HG03558 (cell line): ENCODE measurements around the gene MPV17.
"Not testable (repeated sequence)": the region's sequence is repeated elsewhere in the genome, so short reads cannot be mapped to it uniquely, and the experiment has no call there.

ENCODE experiments used
- ATAC-seq: cut with Tn5 transposase; IDR thresholded peaks from one replicate; pipeline ENCODE4 v1.9.1; 2021; ENCODE audit warnings: moderate number of reproducible peaks; ENCODE audit not compliant: unreplicated experiment; ENCODE audit errors: extremely low read depth

Gene MPV17

GRCh38 chr2:27322766-27323595 lies at the start of gene MPV17:
Gene MPV17, minus strand, starts transcription at chr2:27323097. Its CDS starts 580 bp downstream, at chr2:27322517.
- peak; percentile 61 for ATAC-seq

- peak; percentile 3 for ATAC-seq
Observed at GRCh38 chr2:27370816-27371620, 48.1 kb upstream of the MPV17 start.

- ATAC-seq = peak; percentile 78
Observed at GRCh38 chr2:27370026-27370815, 47.3 kb upstream of the MPV17 start, which contains the start of the genes EIF2B4 and SNX17. Gene EIF2B4, minus strand, starts transcription at chr2:27370338. Its CDS starts 24 bp downstream, at chr2:27370314. Gene SNX17, plus strand, starts transcription at chr2:27370616. Its CDS starts 128 bp downstream, at chr2:27370744.

- no peak for ATAC-seq
Observed at GRCh38 chr2:27369471-27370025, 46.7 kb upstream of the MPV17 start.

GRCh38 chr2:27363933-27364332 lies 41.0 kb upstream of the MPV17 start:
- ATAC-seq = no peak

GRCh38 chr2:27362678-27363420 lies 40.0 kb upstream of the MPV17 start:
- no peak for ATAC-seq

- ATAC-seq = peak; percentile 57
Observed at GRCh38 chr2:27356382-27357181, 33.7 kb upstream of the MPV17 start, which contains the start of gene GTF3C2. Gene GTF3C2, minus strand, starts transcription at chr2:27356764. Its CDS starts 13,210 bp downstream, at chr2:27343554.

- peak; percentile 8 for ATAC-seq
Observed at GRCh38 chr2:27356056-27356381, 33.1 kb upstream of the MPV17 start.

- no peak for ATAC-seq
Observed at GRCh38 chr2:27354597-27354927, 31.7 kb upstream of the MPV17 start.

- ATAC-seq = no peak
Observed at GRCh38 chr2:27353762-27354596, 31.1 kb upstream of the MPV17 start.

- not testable (repeated sequence) for ATAC-seq
Observed at GRCh38 chr2:27353386-27353761, 30.5 kb upstream of the MPV17 start.

- ATAC-seq = no peak
Observed at GRCh38 chr2:27351802-27352598, 29.1 kb upstream of the MPV17 start.

GRCh38 chr2:27350106-27350693 lies 27.3 kb upstream of the MPV17 start:
- ATAC-seq = no peak

- no peak for ATAC-seq
Observed at GRCh38 chr2:27347641-27348040, 24.7 kb upstream of the MPV17 start.

GRCh38 chr2:27336173-27336572 lies 13.3 kb upstream of the MPV17 start:
- no peak for ATAC-seq

GRCh38 chr2:27335311-27335710 lies 12.4 kb upstream of the MPV17 start:
- ATAC-seq = no peak

GRCh38 chr2:27324720-27325119 lies 1.8 kb upstream of the MPV17 start:
- no peak for ATAC-seq
